RWPE2 (cell line): ENCODE data around the gene EIF5A.

Experiments used
- ATAC-seq: fragments of 200-7000 bp; cut with Tn5 transposase; 3 replicates; pipeline ENCODE4 v1.9.1; 2021; ENCODE audit warnings: low read depth
- DNase-seq: peaks from one replicate; pipeline ENCODE4 v3.0.0-alpha.2; 2020; ENCODE audit warnings: low spot score
- H3K27ac ChIP-seq: fragments of 450-650 bp; 2 replicates; pipeline ENCODE4 v1.5.1; 2017; ENCODE audit warnings: mild to moderate bottlenecking; ENCODE audit not compliant: poor library complexity, severe bottlenecking
- H3K27me3 ChIP-seq: fragments of 250-450 bp; sonication (Bioruptor Pico); 2 replicates; pipeline ENCODE4 v1.5.1; 2021; ENCODE audit warnings: mild to moderate bottlenecking, moderate library complexity; ENCODE audit not compliant: insufficient read depth, poor library complexity, severe bottlenecking
- H3K36me3 ChIP-seq: fragments of 250-450 bp; sonication (Bioruptor Pico); 2 replicates; pipeline ENCODE4 v1.5.1; 2020; ENCODE audit warnings: low read depth, mild to moderate bottlenecking, moderate library complexity
- H3K4me1 ChIP-seq: fragments of 250-450 bp; sonication (Bioruptor Pico); 2 replicates; pipeline ENCODE4 v1.5.1; 2021; ENCODE audit warnings: mild to moderate bottlenecking, moderate library complexity; ENCODE audit not compliant: insufficient read depth, poor library complexity, severe bottlenecking
- H3K4me3 ChIP-seq: fragments of 250-450 bp; sonication (Bioruptor Pico); 2 replicates; pipeline ENCODE4 v1.5.1; 2021; ENCODE audit warnings: mild to moderate bottlenecking, moderate library complexity; ENCODE audit not compliant: severe bottlenecking
- H3K9me3 ChIP-seq: fragments of 250-450 bp; sonication (Bioruptor Pico); 2 replicates; pipeline ENCODE4 v1.5.1; 2021; ENCODE audit warnings: mild to moderate bottlenecking, moderate library complexity; ENCODE audit not compliant: severe bottlenecking
- CTCF ChIP-seq: fragments of 450-650 bp; IDR thresholded peaks from one replicate; pipeline ENCODE4 v1.5.1; 2017; ENCODE audit warnings: mild to moderate bottlenecking, moderate library complexity; ENCODE audit not compliant: poor library complexity, severe bottlenecking

EIF5A gene

GRCh38 chr17:7285679-7286078 is 21.7 kb upstream of the EIF5A start:
- DNase-seq: no peak
- Histone ChIP-seq H3K4me1 (no peaks in the 10 kb centered on the region), H3K9me3 (no peaks in the 10 kb centered on the region), H3K36me3 (no peaks in the 10 kb centered on the region), H3K27ac (no peak overlapping the region), H3K4me3 (no peak overlapping the region), H3K27me3 (no peaks in the 10 kb centered on the region)
- ATAC-seq: no peak
- TF ChIP-seq CTCF: no peak

GRCh38 chr17:7289256-7290032 is 18.0 kb upstream of the EIF5A start:
- Histone ChIP-seq H3K36me3 (no peaks in the 10 kb centered on the region), H3K4me3 (no peak overlapping the region), H3K27me3 (no peaks in the 10 kb centered on the region), H3K9me3 (no peaks in the 10 kb centered on the region), H3K27ac (no peak overlapping the region), H3K4me1 (peaks cover 7% of the 10 kb centered on the region)
- TF ChIP-seq CTCF: no peak
- no peak for ATAC-seq
- no peak for DNase-seq

DNA sequence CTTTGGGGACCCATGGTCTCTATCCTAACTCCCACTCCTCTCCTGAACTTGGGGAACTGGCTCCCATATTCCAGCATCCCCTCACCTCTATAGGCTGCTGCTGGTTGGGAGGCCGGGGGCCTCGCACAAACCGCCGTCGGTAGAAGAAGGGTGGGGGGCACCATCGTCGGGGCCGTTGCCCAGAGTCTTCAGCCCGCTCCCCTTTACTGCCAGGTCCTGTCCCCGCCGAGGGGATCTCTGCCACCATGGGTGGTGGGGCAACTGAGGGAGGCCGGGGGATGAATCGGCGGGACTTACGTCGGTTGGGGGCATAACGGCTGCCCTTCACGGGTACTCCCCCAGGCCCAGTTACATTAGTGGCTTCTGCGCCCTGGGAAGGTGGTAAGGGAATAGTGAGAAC is 17.3 kb upstream of the EIF5A start:
- no peak overlapping the region for H3K27ac ChIP-seq
- ATAC-seq (no peak), DNase-seq (no peak)
- H3K27me3 ChIP-seq: no peaks in the 10 kb centered on the region
- peaks cover 9% of the 10 kb centered on the region for H3K4me1 ChIP-seq
- no peak for TF ChIP-seq CTCF
- H3K9me3 ChIP-seq: no peaks in the 10 kb centered on the region
- H3K36me3 ChIP-seq: no peaks in the 10 kb centered on the region
- H3K4me3 ChIP-seq: no peak overlapping the region

- Histone ChIP-seq H3K4me3 (no peak overlapping the region), H3K36me3 (no peaks in the 10 kb centered on the region), H3K9me3 (no peaks in the 10 kb centered on the region), H3K27ac (no peak overlapping the region), H3K4me1 (peaks cover 9% of the 10 kb centered on the region), H3K27me3 (no peaks in the 10 kb centered on the region)
- DNase-seq (no peak), ATAC-seq (no peak)
- no peak for TF ChIP-seq CTCF
Observed at GRCh38 chr17:7290685-7291084, 16.7 kb upstream of the EIF5A start.

- H3K27ac ChIP-seq: no peak overlapping the region
- H3K4me3 ChIP-seq: no peak overlapping the region
- no peaks in the 10 kb centered on the region for H3K9me3 ChIP-seq
- no peaks in the 10 kb centered on the region for H3K27me3 ChIP-seq
- DNase-seq (no peak), ATAC-seq (no peak)
- H3K4me1 ChIP-seq: peaks cover 9% of the 10 kb centered on the region
- H3K36me3 ChIP-seq: no peaks in the 10 kb centered on the region
- no peak for TF ChIP-seq CTCF
Observed at GRCh38 chr17:7292194-7292593, 15.2 kb upstream of the EIF5A start.
